ENCODE data around the gene TRAF2. TPM values are rescaled to one million over a fixed set of nuclear protein-coding genes. Genes with fewer than 3 reads are reported as not detected.

TRAF2 gene
- total RNA-seq, 1 donor: 6.2 TPM

- DNase-seq (ENCODE audit: insufficient read length, low spot score, missing footprints): peak; percentile 62
- Histone ChIP-seq H2AFZ (ENCODE audit: low read length) (no peak overlapping the region), H3K79me2 (ENCODE audit: insufficient read depth, low read length) (peaks cover 65% of the 10 kb centered on the region), H3K36me3 (ENCODE audit: insufficient read depth, low read length) (peaks cover 17% of the 10 kb centered on the region), H3K4me1 (ENCODE audit: insufficient read depth, low read length) (peaks cover 3% of the 10 kb centered on the region), H4K20me1 (ENCODE audit: insufficient read depth, low read length) (peaks cover 9% of the 10 kb centered on the region), H3K9me3 (ENCODE audit: low read depth, low read length) (no peaks in the 10 kb centered on the region), H3K4me3 (ENCODE audit: insufficient read depth, low read length) (no peak overlapping the region), H3K27me3 (ENCODE audit: insufficient read depth, low read length) (no peaks in the 10 kb centered on the region), H3K4me2 (ENCODE audit: insufficient read depth, low read length) (no peak overlapping the region), H3K27ac (ENCODE audit: low read depth, low read length) (no peak overlapping the region)
- TF ChIP-seq CTCF (IDR thresholded peaks at IDR 0.05; ENCODE audit: extremely low read depth, low read depth, low read length): no peak
Measured at GRCh38 chr9:136896027-136896426, 9.7 kb downstream of the TRAF2 start.

- Histone ChIP-seq H3K4me3 (ENCODE audit: insufficient read depth, low read length) (no peak overlapping the region), H4K20me1 (ENCODE audit: insufficient read depth, low read length) (peaks cover 9% of the 10 kb centered on the region), H3K9me3 (ENCODE audit: low read depth, low read length) (no peaks in the 10 kb centered on the region), H3K27ac (ENCODE audit: low read depth, low read length) (no peak overlapping the region), H3K4me1 (ENCODE audit: insufficient read depth, low read length) (peaks cover 26% of the 10 kb centered on the region), H3K27me3 (ENCODE audit: insufficient read depth, low read length) (no peaks in the 10 kb centered on the region), H3K4me2 (ENCODE audit: insufficient read depth, low read length) (no peak overlapping the region), H2AFZ (ENCODE audit: low read length) (no peak overlapping the region), H3K36me3 (ENCODE audit: insufficient read depth, low read length) (peaks cover 21% of the 10 kb centered on the region), H3K79me2 (ENCODE audit: insufficient read depth, low read length) (peaks cover 44% of the 10 kb centered on the region)
- no peak for TF ChIP-seq CTCF (IDR thresholded peaks at IDR 0.05; ENCODE audit: extremely low read depth, low read depth, low read length)
- peak; percentile 68 for DNase-seq (ENCODE audit: insufficient read length, low spot score, missing footprints)
Measured at GRCh38 chr9:136898483-136899100, 12.3 kb downstream of the TRAF2 start.

- DNase-seq (ENCODE audit: insufficient read length, low spot score, missing footprints): peak; percentile 22
- H3K79me2 ChIP-seq (ENCODE audit: insufficient read depth, low read length): peaks cover 40% of the 10 kb centered on the region
- peaks cover 9% of the 10 kb centered on the region for H4K20me1 ChIP-seq (ENCODE audit: insufficient read depth, low read length)
- H3K27ac ChIP-seq (ENCODE audit: low read depth, low read length): no peak overlapping the region
- no peak for TF ChIP-seq CTCF (IDR thresholded peaks at IDR 0.05; ENCODE audit: extremely low read depth, low read depth, low read length)
- no peak overlapping the region for H3K4me2 ChIP-seq (ENCODE audit: insufficient read depth, low read length)
- H3K9me3 ChIP-seq (ENCODE audit: low read depth, low read length): no peaks in the 10 kb centered on the region
- no peak overlapping the region for H2AFZ ChIP-seq (ENCODE audit: low read length)
- H3K4me3 ChIP-seq (ENCODE audit: insufficient read depth, low read length): no peak overlapping the region
- H3K36me3 ChIP-seq (ENCODE audit: insufficient read depth, low read length): peaks cover 24% of the 10 kb centered on the region
- H3K27me3 ChIP-seq (ENCODE audit: insufficient read depth, low read length): no peaks in the 10 kb centered on the region
- H3K4me1 ChIP-seq (ENCODE audit: insufficient read depth, low read length): peaks cover 26% of the 10 kb centered on the region
Measured at GRCh38 chr9:136899196-136899595, 12.9 kb downstream of the TRAF2 start.

- Histone ChIP-seq H3K4me3 (ENCODE audit: insufficient read depth, low read length) (no peak overlapping the region), H3K79me2 (ENCODE audit: insufficient read depth, low read length) (peaks cover 33% of the 10 kb centered on the region), H3K27ac (ENCODE audit: low read depth, low read length) (no peak overlapping the region), H3K4me1 (ENCODE audit: insufficient read depth, low read length) (peaks cover 26% of the 10 kb centered on the region), H4K20me1 (ENCODE audit: insufficient read depth, low read length) (peaks cover 4% of the 10 kb centered on the region), H2AFZ (ENCODE audit: low read length) (no peak overlapping the region), H3K9me3 (ENCODE audit: low read depth, low read length) (no peaks in the 10 kb centered on the region), H3K27me3 (ENCODE audit: insufficient read depth, low read length) (no peaks in the 10 kb centered on the region), H3K36me3 (ENCODE audit: insufficient read depth, low read length) (peaks cover 24% of the 10 kb centered on the region), H3K4me2 (ENCODE audit: insufficient read depth, low read length) (no peak overlapping the region)
- DNase-seq (ENCODE audit: insufficient read length, low spot score, missing footprints): peak; percentile 37
- TF ChIP-seq CTCF (IDR thresholded peaks at IDR 0.05; ENCODE audit: extremely low read depth, low read depth, low read length): no peak
Measured at GRCh38 chr9:136900556-136900955, 14.2 kb downstream of the TRAF2 start.
